ENCODE results near the gene VAC14.

- no peak for TF ChIP-seq POLR2AphosphoS5 (IDR thresholded peaks at IDR 0.05; ENCODE audit: low read depth, low read length)
- no peak for TF ChIP-seq RAD21 (IDR thresholded peaks at IDR 0.05; ENCODE audit: low read length)
These were observed 47.1 kb downstream of the VAC14 start for GRCh38 chr16:70753694-70754325.

All from SK-N-SH (cell line).